Duodenal mucosa (tissue), 2 donors: ENCODE data around the gene DBNL.
"Not testable (repeated sequence)": the region's sequence is repeated elsewhere in the genome, so short reads cannot be mapped to it uniquely, and the experiment has no call there.

Experiments used
- H3K27ac ChIP-seq: one replicate; pipeline ENCODE4 v1.7.0; 2013; ENCODE audit warnings: low read depth, low read length
- H3K27me3 ChIP-seq, 2 donors: one replicate each; pipeline ENCODE4 v1.7.0; 2013; ENCODE audit warnings: low read length in 2 of 2, control low read depth in 1 of 2; ENCODE audit not compliant: insufficient read depth in 2 of 2, control insufficient read depth in 1 of 2
- H3K36me3 ChIP-seq, 2 donors: one replicate each; pipeline ENCODE4 v1.7.0; 2013; ENCODE audit warnings: low read length in 2 of 2, control low read depth in 1 of 2; ENCODE audit not compliant: insufficient read depth in 2 of 2, control insufficient read depth in 1 of 2
- H3K4me1 ChIP-seq, 2 donors: one replicate each; pipeline ENCODE4 v1.7.0; 2013; ENCODE audit warnings: low read length in 2 of 2, control low read depth in 1 of 2; ENCODE audit not compliant: insufficient read depth in 2 of 2, control insufficient read depth in 1 of 2
- H3K4me3 ChIP-seq, 2 donors: one replicate each; pipeline ENCODE4 v1.7.0; 2013; ENCODE audit warnings: low read length in 2 of 2, low read depth in 1 of 2
- H3K9ac ChIP-seq, 2 donors: one replicate each; pipeline ENCODE4 v1.7.0; 2013; ENCODE audit warnings: low read length in 2 of 2, low read depth in 1 of 2
- H3K9me3 ChIP-seq, 2 donors: one replicate each; pipeline ENCODE4 v1.7.0; 2013; ENCODE audit warnings: low read length in 2 of 2, control low read depth in 1 of 2; ENCODE audit not compliant: control insufficient read depth in 1 of 2

The DBNL gene

DNA sequence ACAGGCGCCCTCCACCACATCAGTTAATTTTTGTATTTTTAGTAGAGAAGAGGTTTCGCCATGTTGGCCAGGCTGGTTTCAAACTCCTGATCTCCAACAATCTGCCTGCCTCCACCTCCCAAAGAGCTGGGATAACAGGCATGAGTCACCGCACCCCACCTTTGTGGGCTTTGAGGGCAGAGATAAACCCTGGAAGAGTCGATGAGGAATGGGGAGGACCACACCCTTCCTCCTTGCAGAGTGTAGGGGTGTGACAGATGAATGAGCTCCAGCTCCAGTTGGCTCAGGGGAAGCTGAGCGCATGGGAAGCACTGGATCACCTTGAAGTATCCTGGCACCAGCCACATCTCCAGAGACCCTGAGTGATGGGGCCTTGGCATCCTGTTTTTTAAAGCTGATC, 14.5 kb upstream of the DBNL start:
- not testable (repeated sequence) for H3K9me3 ChIP-seq

DNA sequence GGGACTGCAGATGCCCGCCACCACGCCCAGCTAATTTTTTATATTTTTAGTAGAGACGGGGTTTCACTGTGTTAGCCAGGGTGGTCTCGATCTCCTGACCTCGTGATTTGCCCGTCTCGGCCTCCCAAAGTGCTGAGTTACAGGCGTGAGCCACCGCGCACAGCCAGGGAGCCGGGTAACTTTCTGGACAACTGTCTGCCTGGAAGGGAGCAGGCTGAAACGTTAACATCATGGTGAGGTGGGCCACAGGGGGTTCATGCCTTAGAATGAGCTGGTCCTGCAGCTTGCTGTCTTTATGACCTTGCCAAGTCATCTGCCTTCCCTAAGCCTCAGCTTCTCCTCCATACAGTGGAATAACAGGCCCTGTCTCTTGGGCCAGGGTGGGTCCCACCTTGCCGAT, 13.2 kb upstream of the DBNL start:
- not testable (repeated sequence) for H3K27ac ChIP-seq, H3K36me3 ChIP-seq, H3K9me3 ChIP-seq, H3K4me1 ChIP-seq, H3K4me3 ChIP-seq, H3K27me3 ChIP-seq, H3K9ac ChIP-seq

More for the DNA sequence above, 14.5 kb upstream of the DBNL start:
- H3K4me3 ChIP-seq, H3K27me3 ChIP-seq, H3K27ac ChIP-seq, H3K36me3 ChIP-seq, H3K9ac ChIP-seq, H3K4me1 ChIP-seq: not testable (repeated sequence)

DNA sequence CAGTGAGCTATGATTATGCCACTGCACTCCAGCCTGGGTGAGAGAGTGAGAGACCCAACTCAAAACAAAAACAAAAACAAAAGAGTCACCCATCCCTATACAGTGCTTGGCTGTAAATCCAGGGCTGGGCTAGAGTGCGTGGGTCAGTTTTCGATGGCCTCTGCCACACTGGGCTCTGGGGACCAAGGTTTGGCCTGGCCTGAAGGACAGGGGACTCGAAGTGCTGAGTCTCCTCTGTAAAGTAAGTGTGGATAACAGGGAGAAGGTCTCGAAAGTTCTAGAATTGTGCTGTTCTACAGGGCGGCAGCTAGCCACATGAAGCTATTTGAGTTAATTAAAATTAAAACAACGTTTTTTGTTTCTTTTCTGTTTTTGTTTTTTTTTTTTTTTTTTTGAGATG, 12.5 kb upstream of the DBNL start:
- not testable (repeated sequence) for H3K36me3 ChIP-seq, H3K27ac ChIP-seq, H3K4me3 ChIP-seq, H3K27me3 ChIP-seq, H3K9ac ChIP-seq, H3K4me1 ChIP-seq, H3K9me3 ChIP-seq

DNA sequence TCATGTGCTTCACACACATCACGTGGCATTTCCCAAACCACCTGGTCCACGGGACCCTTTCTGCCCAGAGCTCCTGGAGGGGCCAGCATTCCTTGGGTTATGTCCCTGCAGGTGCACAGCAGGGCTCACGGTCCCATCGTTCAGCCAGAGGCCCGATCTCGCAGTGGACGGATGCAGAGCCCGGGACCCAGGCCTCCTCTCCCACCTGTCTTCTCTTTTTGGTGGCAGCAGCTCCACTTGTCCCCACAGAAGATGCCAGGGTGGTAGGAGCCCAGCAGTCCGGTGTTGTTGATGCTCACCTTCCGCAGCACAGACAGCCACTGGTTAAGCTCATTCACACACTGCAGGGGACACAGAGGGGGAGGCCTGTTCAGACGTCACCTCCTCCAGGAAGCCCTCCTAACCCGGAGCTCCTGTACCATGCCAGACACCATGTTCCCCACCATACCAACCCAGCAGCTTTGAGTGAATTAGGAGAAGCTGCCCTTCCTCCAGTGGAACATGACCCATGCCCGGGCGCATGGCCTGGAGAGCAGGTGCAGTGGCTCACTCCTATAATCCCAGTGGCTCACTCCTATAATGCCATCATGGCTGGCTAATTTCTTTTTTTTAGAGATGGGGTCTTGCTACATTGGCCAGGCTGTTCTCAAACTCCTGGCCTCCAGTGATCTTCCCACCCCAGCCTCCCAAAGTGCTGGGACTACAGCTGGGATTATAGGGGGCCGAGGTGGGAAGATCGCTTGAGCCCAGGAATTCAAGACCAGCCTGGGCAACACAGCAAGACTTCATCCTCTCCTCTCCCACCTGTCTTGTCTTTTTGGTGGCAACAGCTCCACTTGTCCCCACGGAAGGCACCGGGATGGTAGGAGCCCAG, 10.3 kb upstream of the DBNL start:
- not testable (repeated sequence) for H3K27ac ChIP-seq, H3K9ac ChIP-seq, H3K27me3 ChIP-seq, H3K9me3 ChIP-seq, H3K4me1 ChIP-seq, H3K36me3 ChIP-seq, H3K4me3 ChIP-seq

DNA sequence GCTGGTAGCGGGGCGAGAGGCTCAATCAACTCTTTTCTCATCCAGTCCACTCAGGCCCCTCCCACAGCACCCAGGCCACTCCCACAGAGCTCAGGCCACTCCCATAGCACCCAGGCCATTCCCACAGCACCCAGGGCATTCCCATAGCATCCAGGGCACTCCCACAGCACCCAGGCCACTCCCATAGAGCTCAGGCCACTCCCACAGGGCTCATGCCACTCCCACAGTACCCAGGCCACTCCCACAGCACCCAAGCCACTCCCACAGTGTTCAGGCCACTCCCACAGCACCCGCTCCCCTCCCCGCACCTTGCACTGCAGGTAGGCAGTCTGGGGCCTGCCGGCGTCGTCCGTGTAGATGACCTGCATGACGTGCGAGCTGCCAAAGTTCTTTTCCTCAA, 8.1 kb upstream of the DBNL start:
- H3K27me3 ChIP-seq, H3K9ac ChIP-seq, H3K4me1 ChIP-seq, H3K4me3 ChIP-seq, H3K36me3 ChIP-seq, H3K9me3 ChIP-seq, H3K27ac ChIP-seq: not testable (repeated sequence)

DNA sequence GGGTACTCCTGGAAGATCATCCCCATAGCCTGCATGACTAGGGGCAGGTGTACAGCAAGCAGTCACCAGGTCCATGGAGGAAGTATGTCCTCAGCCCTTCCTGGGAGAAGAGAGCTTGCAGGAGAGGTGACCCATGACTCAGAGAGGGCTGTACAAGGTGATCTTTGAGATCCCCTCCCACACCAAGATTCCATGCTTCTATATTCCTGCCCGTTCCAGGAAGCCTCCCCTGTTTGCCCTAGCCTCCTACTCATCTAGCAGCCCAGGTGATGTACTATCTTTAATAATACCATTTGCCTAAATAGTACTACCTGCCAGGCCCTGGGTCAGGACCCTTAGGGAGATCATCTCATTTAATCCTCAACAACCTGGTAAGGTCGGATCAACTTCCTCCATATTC, 6.6 kb upstream of the DBNL start:
- H3K36me3 ChIP-seq, H3K27me3 ChIP-seq, H3K9ac ChIP-seq, H3K4me3 ChIP-seq, H3K27ac ChIP-seq, H3K9me3 ChIP-seq, H3K4me1 ChIP-seq: not testable (repeated sequence)

DNA sequence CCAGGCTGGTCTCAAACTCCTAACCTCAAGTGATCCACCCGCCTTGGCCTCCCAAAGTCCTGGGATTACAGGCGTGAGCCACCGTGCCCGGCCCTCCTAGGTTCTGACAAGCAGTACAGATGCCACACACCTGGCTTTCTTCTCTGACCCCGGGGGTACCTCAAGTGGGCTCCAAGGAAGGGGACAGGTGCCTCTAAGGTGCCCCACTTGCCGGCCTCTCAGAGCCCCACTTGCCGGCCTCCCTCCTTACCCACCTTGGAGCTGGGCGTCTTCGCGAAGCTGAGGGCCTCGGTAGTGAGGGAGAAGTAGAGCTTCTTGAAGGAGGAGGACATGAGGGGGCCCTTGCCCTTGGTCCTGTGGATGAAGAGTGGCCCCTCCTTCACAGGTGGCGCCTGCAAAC, 5.9 kb upstream of the DBNL start:
- H3K9ac ChIP-seq, H3K4me3 ChIP-seq, H3K27ac ChIP-seq, H3K36me3 ChIP-seq, H3K4me1 ChIP-seq, H3K27me3 ChIP-seq, H3K9me3 ChIP-seq: not testable (repeated sequence)

DNA sequence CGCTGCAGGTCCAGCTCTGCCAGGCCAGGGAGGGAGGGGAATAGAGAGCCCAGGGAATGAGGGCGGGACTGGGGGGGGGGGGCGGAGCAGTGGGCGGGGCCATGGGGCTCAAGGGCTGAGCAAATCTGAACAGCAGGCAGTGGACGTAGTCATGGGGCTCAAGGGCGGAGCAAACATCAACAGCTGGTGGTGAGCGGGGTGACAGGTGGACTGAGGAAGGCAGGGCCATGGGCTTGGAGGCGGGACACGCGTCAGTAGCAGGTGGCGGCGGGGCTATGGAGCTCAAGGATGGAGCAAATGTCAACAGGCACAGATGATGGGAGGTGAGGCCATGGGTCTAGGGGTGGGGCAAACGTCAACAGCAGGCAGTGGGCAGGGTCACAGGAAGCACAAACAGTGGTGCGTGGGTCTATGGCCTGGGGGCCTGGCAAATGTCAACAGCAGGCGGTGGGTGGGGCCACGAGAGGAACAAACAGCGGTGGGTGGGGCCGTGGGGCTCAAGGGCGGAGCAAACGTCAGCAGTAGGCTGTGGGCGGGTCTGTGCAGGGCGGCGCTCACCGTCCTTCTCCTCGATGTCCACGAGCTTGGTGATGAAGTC, 5.4 kb upstream of the DBNL start:
- H3K27me3 ChIP-seq, H3K36me3 ChIP-seq, H3K4me1 ChIP-seq, H3K9me3 ChIP-seq: not testable (repeated sequence)
- Histone ChIP-seq H3K9ac (peak overlapping the region in 1 of 2 donors; percentile 12), H3K4me3 (peak overlapping the region in 1 of 2 donors; percentile 65), H3K27ac (peak overlapping the region; percentile 38)

DNA sequence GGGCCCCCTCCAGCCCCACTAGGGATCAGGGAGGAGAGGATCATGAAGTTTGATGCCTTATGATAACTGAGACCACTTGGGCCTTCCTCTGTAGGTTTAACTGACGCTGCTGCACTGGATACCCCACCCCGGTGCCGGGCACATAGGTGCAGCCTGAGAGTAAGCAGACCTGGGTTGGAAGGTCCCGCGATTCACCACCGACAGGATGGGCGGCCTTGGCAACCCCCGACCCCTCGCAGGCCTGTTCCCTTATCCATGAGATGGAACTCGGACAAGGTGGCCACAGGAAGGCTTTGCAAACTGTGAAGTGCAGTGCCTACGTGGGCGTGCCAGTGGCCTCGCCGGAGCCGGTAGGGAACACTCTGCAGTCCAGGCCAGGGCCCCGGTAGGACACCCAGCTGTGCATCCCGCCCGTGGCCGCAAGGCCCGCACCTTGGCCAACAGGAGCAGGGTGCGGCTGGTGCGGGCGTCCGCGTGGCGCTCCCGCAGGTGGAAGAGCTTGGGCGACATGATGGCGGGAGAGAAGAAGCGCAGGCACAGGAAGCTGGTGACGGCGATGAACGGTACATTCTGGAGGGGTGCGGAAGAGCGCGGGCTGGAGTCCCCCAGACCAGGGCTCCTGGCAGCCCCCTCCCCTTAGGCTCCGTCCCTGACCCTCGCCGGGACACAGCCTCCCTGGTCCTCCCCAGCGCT, 4.6 kb upstream of the DBNL start:
- H3K4me1 ChIP-seq, H3K27me3 ChIP-seq, H3K27ac ChIP-seq, H3K36me3 ChIP-seq, H3K9ac ChIP-seq, H3K4me3 ChIP-seq, H3K9me3 ChIP-seq: not testable (repeated sequence)

DNA sequence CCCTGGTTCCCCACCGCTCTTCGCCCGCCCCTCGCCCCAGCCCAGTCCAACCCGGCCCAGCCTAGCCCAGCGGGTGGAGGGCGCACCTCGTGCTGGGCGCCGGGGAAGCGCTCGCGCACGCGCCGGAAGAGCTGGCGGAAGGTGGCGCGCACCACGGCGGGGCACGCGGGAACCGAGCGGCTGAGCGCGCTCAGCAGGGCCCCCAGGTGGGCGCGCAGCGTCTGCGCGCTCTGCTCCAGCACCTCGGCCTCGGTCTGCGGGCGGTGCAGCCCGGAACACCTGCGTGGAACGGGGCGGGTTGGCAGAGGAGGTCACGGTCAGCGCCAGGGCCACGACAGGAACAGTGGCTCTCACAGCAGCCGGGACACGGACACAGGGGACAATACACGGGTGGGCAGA, 4.0 kb upstream of the DBNL start:
- Histone ChIP-seq H3K4me1 (peaks cover 10 to 13% of the 10 kb centered on the region in 2 donors), H3K4me3 (peak overlapping the region; percentile 22 to 51)
- H3K9ac ChIP-seq, H3K27ac ChIP-seq, H3K36me3 ChIP-seq, H3K27me3 ChIP-seq, H3K9me3 ChIP-seq: not testable (repeated sequence)
